Right lobe of liver (tissue), 6 donors: ENCODE measurements around the gene GREB1. TPM values are rescaled to one million over a fixed set of nuclear protein-coding genes. Genes with fewer than 3 reads are reported as not detected.

Source experiments
- ATAC-seq, 4 donors: fragments of 200-7000 bp; cut with Tn5 transposase; one replicate each; pipeline ENCODE4 v1.9.1; 2020; ENCODE audit warnings: mild to moderate bottlenecking in 4 of 4, moderate library complexity in 4 of 4
- DNase-seq, 3 donors: peaks; one replicate each; pipeline ENCODE4 v3.0.0-alpha.2; 2020
- H3K27ac ChIP-seq, 3 donors: fragments of 200-600 bp; one replicate each; pipeline ENCODE4 v1.8.0; 2022
- H3K27me3 ChIP-seq, 2 donors: fragments of 200-600 bp; one replicate each; pipeline ENCODE4 v1.8.0; 2022
- H3K36me3 ChIP-seq, 4 donors: fragments of 200-600 bp; sonication (generic) in 1 of 4; one replicate each; pipeline versions ENCODE4 v1.5.1 to v1.8.0; 2017 to 2022; ENCODE audit warnings: control low read depth in 1 of 4
- H3K4me1 ChIP-seq, 4 donors: fragments of 200-600 bp; sonication (generic) in 1 of 4; one replicate each; pipeline versions ENCODE4 v1.5.1 to v1.8.0; 2017 to 2022; ENCODE audit warnings: control low read depth in 1 of 4
- H3K4me3 ChIP-seq, 3 donors: fragments of 200-600 bp; one replicate each; pipeline ENCODE4 v1.8.0; 2022
- H3K9me3 ChIP-seq, 4 donors: fragments of 200-600 bp; sonication (generic) in 1 of 4; one replicate each; pipeline versions ENCODE4 v1.5.1 to v1.8.0; 2017 to 2022; ENCODE audit warnings: control low read depth in 1 of 4
- CTCF ChIP-seq, 4 donors: fragments of 200-600 bp in 3 of 4; fragments of 450-650 bp in 1 of 4; IDR thresholded peaks; one replicate each; pipeline versions ENCODE4 v1.5.1 to v1.8.0; 2016 to 2022; ENCODE audit warnings: antibody characterized with exemption in 4 of 4, mild to moderate bottlenecking in 2 of 4
- POLR2A ChIP-seq: fragments of 450-650 bp; IDR thresholded peaks from one replicate; pipeline ENCODE4 v1.6.1; 2017; ENCODE audit warnings: antibody characterized with exemption, mild to moderate bottlenecking
- WGBS: methylation state at CpG from one replicate; pipeline ENCODE4 v1.1.6; 2018; ENCODE audit warnings: low coverage, low lambda C conversion rate; ENCODE audit not compliant: insufficient coverage; ENCODE audit errors: missing lambda C conversion rate; 5-methylcytosine and 5-hydroxymethylcytosine counted together
- intact Hi-C, 2 donors: fragments of 100-400 bp; cut with DNase I; formaldehyde crosslinking; loops; one replicate each; pipeline versions ENCODE4 v1.11.2 to v1.14.1; 2022
- total RNA-seq, 6 experiments: library from RNA; depleted of rRNA in 2 of 6; stranded (reverse); fragments of >200 nt in 2 of 6; fragmentation: NEBNext Ultra II Directional in 3 of 6; extraction: Animal tissue kit (Norgen Biotek cat#: 25700) in 3 of 6; gene quantifications; one replicate each; pipeline versions ENCODE4 v1.1.0 to v1.2.4, GENCODE V29; 2016 to 2023
- donor health status: DM: no; HTN: yes; CAD: no.
- donor health status: DM: no; HTN: no; CAD: no.
- donor health status: DM: no; HTN: no; CAD: no.
- donor health status: DM: no; HTN: yes; CAD: no.
- donor health status: DM: no; HTN: yes; CAD: no.

GREB1 gene
- total RNA-seq, 6 experiments from 2014 or later: 1.6 to 19.5 (median 6.5) TPM

DNA sequence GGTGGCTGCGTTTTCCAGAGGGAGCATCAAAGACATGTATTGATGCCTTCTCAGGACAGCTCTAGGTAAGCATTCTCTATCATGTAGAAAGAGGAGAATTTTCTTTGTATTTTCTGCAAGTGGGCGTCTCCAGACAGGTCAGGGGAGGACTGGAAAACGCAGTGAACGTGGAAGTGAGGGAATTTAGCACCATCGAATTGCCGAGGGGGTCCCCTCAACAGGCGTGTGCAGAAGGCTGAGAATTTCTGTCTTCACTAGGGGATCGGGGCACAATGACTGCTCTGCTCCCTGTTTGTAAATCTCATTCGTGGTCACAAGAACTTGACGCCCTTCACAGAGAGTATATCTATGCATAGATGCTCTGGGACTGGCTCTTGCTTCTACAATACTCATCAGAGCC, 141.1 kb downstream of the GREB1 start:
- no peak for DNase-seq
- no peak overlapping the region for H3K27ac ChIP-seq
- H3K4me3 ChIP-seq: no peak overlapping the region
- H3K9me3 ChIP-seq: no peaks in the 10 kb centered on the region
- no peak for TF ChIP-seq CTCF (IDR thresholded peaks at IDR 0.05)
- no peak for TF ChIP-seq POLR2A
- WGBS: 49% methylated on average over 9 of the region's 10 CpGs
- H3K36me3 ChIP-seq: no peaks in the 10 kb centered on the region
- intact Hi-C loops: no loop called here
- H3K4me1 ChIP-seq: peaks cover 0 to 2% (median 0%) of the 10 kb centered on the region in 4 donors
- no peak for ATAC-seq
- H3K27me3 ChIP-seq: no peaks in the 10 kb centered on the region

DNA sequence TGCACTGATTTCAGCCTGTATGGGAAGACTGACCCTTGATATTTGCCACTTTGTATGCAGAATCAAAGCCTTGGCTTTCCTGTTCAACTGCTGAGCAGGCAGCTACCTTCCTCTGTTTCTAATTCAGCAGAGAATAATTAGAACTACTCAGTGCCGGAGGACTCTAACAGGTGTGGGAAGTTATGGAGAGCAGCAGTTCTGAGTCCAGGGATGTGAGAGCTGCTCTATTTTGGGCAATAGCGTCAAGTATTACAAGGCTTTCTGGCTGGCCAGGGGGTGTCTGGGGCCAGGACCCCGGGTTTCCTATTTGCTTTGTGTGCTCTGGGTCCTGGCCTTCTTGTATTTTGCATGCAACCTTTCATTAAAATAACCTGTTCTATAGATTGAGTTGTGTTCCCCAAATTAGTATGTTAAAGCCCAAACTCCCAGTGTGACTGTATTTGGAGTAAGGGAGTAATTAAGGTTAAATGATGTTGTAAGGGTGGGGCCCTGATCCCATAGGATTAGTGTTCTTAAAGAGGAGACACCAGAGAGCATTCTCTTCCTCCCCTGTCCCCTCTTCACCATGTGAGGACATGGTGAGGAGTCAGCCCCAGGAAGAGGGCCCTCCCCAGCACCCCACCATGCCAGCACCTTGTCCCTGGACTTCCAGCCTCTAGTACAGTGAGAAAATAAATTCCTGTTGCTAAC, 141.7 kb downstream of the GREB1 start:
- no peaks in the 10 kb centered on the region for H3K27me3 ChIP-seq
- 52% methylated on average over 3 of the region's 3 CpGs for WGBS
- TF ChIP-seq POLR2A: no peak
- TF ChIP-seq CTCF (IDR thresholded peaks at IDR 0.05): no peak

GRCh38 chr2:11676640-11677039, 142.8 kb downstream of the GREB1 start:
- Histone ChIP-seq H3K4me3 (no peak overlapping the region), H3K9me3 (no peaks in the 10 kb centered on the region), H3K4me1 (no peaks in the 10 kb centered on the region), H3K27ac (no peak overlapping the region), H3K27me3 (no peaks in the 10 kb centered on the region), H3K36me3 (no peaks in the 10 kb centered on the region)
- intact Hi-C loops: no loop called here
- no peak for TF ChIP-seq CTCF (IDR thresholded peaks at IDR 0.05)
- no peak for TF ChIP-seq POLR2A
- ATAC-seq: no peak
- DNase-seq: no peak
- WGBS: 47% methylated on average over 8 of the region's 11 CpGs

More for the DNA sequence above, 141.7 kb downstream of the GREB1 start:
- Histone ChIP-seq H3K27ac (no peak overlapping the region), H3K4me3 (no peak overlapping the region), H3K4me1 (no peaks in the 10 kb centered on the region), H3K36me3 (no peaks in the 10 kb centered on the region), H3K9me3 (no peaks in the 10 kb centered on the region)
- ATAC-seq (no peak), DNase-seq (no peak)
- intact Hi-C loops: no loop called here

DNA sequence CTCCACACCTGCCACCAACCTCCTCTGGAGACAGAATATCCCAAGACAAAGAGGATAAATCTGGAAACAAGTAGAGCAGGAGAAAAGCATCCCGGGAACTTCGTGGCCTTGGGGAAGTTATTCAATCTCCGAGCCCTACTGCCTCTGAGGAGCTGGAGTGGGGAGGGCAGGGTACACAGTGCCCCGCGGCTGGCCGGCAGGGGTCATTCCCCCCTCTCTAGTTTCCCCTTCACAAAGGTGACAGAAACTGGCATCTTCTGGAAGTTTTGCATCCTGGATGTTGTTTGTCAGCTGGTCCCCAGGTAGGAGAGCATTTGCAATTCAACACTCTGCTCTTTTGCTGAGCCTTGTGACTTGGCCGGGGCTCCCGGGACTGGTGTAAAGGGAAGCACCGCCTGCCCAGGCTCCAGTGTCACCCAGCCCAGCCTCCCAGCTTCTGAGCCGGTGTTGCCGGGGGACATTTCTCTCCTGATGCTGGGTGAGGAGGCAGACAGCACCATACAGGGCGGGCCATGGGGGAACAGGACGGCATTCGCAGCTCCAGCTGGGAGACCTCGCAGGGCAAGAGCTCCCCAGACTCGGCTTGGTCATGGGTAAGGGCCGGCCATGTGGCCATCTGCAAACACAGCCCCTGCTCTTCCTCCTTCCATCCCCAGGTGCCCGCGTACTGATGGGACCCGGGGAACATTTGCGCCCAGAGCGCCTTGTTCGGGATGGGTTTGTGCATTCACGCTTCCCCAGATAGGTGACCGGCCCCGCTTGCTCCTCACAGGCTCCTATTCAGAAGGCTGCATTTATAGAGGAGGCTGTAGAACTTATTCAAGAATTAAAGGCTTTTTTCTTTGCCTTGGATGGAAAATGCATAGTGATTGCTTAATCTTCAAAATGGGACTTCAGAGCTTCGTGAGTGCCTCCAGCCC, 143.6 kb downstream of the GREB1 start:
- H3K4me3 ChIP-seq: no peak overlapping the region
- intact Hi-C loops: no loop called here

More for the DNA sequence above, 143.6 kb downstream of the GREB1 start:
- 31% methylated on average over 5 of the region's 27 CpGs for whole genome bisulfite sequencing
- no peaks in the 10 kb centered on the region for H3K36me3 ChIP-seq
- no peak for ATAC-seq
- H3K27ac ChIP-seq: no peak overlapping the region
- H3K9me3 ChIP-seq: no peaks in the 10 kb centered on the region
- DNase-seq: no peak
- H3K27me3 ChIP-seq: no peaks in the 10 kb centered on the region
- TF ChIP-seq CTCF (IDR thresholded peaks at IDR 0.05) (no peak), POLR2A (no peak)
- H3K4me1 ChIP-seq: no peaks in the 10 kb centered on the region
